Epithelial cell of proximal tubule (primary cell): ENCODE data around the gene CEBPA. TPM values are rescaled to one million over a fixed set of nuclear protein-coding genes. Genes with fewer than 3 reads are reported as not detected.

Experiments
- DNase-seq: peaks from one replicate; pipeline ENCODE4 v3.0.0-alpha.2; 2011; ENCODE audit warnings: low read depth
- H3K4me3 ChIP-seq: 2 replicates; pipeline ENCODE4 v1.5.1; 2011; ENCODE audit warnings: low read depth, mild to moderate bottlenecking, low read length
- total RNA-seq: library from RNA; depleted of rRNA; stranded (reverse); fragments of >200 nt; gene quantifications from 2 replicates; pipeline ENCODE4 v1.2.3, GENCODE V29; 2015
- TF ChIP-seq, protein P1 (sequence below): conservative IDR thresholded peaks from 2 replicates; pipeline ENCODE4 v1.5.1; 2012; ENCODE audit warnings: low read depth, mild to moderate bottlenecking, low read length

The CEBPA gene
- total RNA-seq, 1 donor from 2014 or later, result 2.9 TPM

DNA sequence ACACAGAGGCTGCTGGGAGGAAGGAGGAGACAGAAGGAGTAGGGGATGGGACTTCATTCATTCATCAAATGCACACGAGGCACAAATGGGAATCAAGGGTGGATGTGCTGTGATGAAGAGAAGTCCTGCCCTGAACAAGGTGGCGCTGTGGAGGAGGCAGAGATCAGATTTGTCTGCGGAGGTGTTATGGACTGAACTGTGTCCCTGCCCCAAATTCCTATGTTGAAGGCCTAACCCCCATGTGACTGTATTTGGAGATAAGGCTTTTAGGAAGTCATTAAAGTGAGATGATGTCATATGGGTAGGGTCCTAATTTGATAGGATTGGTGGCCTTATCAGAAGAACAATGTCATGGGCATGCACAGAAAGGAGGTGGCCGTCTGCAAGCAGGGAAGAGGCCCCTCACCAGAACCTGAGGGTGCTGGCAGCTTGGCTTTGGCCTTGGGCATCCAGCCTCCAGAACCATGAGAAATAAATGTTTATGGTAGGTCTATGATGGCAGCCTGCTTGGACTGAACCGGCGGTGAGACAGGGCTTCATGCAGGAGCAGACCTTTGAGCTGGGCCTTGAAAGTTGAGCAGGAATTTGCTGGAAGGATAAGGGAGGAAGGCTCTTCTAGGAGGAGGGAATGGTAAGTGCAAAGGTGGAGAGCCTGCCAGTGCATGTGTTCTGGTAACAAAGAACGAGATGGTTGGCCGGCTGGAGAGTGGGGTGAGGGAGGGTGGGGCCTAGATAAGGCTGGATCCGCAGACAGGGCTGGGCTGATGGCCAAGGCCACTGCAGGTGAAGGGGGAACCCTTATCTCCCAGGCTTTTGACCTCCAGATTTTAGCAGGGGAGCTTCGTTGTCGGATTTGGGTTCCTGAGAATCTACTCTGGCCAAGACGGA lies 2.7 kb upstream of the CEBPA start:
- TF ChIP-seq, protein P1, sequence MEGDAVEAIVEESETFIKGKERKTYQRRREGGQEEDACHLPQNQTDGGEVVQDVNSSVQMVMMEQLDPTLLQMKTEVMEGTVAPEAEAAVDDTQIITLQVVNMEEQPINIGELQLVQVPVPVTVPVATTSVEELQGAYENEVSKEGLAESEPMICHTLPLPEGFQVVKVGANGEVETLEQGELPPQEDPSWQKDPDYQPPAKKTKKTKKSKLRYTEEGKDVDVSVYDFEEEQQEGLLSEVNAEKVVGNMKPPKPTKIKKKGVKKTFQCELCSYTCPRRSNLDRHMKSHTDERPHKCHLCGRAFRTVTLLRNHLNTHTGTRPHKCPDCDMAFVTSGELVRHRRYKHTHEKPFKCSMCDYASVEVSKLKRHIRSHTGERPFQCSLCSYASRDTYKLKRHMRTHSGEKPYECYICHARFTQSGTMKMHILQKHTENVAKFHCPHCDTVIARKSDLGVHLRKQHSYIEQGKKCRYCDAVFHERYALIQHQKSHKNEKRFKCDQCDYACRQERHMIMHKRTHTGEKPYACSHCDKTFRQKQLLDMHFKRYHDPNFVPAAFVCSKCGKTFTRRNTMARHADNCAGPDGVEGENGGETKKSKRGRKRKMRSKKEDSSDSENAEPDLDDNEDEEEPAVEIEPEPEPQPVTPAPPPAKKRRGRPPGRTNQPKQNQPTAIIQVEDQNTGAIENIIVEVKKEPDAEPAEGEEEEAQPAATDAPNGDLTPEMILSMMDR, result peak; percentile 6
- DNase-seq, result no peak
- H3K4me3 ChIP-seq, result no peak overlapping the region

DNA sequence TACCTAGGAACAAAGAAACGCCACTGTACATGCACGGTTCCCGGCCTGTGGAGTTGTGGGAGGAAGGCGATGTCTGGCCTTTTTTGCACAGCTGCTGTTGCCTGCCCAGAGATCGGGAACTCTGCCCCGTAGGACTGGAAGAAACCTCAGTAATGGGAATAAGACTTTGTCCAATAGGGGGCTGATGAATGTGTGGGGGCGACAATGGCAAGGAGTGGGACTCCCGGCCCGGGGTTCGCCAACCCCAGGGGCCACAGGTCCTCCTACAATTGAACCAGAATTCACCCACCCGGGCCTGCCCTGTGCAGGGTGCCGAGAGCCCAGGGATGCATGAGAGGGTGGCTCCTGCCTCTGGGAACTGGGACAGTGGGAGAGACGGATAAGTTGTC lies 2.0 kb upstream of the CEBPA start:
- TF ChIP-seq, protein P1, result no peak
- no peak overlapping the region for H3K4me3 ChIP-seq
- DNase-seq, result no peak

DNA sequence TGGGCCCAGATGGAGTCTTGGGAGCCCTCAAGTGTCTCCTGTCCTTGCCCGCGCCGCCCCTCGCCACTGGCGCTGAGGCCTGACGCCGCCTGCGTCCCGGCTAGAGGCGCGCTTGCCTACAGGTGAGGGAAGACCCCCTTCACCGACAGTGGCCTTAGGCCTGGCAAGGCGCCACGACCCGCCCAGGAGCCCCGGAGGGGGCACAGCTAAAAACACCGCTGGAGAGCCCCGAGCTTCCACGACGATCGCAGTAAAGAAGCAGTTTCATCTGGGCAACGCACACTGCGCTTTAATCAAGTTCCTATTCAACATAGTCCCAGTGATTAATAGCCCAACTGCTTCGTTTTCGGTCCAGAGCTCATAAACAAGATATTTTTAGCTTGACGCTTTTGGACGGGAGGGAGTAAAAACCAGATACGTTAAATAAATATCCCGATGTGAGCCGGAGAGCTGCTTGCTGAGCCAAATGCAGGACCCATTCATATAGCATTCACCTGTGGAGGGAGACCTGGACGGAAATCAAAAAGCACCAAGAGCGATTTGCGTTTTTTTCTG lies 1.5 kb upstream of the CEBPA start:
- peak overlapping the region; percentile 72 for H3K4me3 ChIP-seq
- TF ChIP-seq, protein P1, result no peak
- DNase-seq, result no peak

DNA sequence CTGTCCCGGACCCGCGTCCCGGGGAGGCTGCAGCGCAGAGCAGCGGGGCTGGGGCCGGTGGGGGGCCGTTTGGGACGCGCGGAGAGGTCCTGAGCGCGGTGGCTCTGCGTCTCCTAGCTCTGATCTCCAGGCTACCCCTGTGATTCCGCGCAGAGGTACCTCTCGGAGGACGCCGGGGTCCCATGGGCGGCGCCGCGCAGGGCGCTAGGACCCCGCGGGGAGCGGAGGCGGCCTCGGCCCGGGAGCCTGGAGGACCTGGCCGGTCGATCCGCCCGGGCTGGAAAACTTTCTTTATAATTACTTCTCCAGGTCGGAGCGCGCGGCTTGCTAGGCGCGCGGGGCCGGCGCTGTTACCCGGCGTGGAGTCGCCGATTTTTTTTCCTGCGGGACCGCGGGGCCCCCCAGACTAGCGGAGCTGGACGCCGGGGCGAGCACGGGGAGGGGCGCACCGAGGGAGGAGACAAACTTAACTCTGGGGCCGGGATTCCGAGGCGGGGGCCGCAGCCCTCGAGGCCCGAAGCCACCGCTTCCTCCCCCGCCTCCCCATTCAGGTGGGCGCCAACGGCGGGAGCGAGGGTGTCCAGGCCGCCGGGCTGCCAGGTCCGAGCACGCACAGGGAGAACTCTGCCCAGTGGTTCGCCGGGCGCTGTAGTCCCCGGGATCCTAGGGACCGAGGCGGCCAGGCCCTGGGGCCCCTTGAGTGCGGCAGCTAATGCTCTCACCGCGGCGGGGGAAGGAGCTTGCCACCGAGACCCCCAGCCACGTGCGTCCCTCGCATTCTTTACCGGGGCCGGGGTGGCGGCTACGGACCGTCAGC lies 848 bp upstream of the CEBPA start:
- TF ChIP-seq, protein P1, result no peak
- peak overlapping the region; percentile 72 for H3K4me3 ChIP-seq
- DNase-seq, result no peak

DNA sequence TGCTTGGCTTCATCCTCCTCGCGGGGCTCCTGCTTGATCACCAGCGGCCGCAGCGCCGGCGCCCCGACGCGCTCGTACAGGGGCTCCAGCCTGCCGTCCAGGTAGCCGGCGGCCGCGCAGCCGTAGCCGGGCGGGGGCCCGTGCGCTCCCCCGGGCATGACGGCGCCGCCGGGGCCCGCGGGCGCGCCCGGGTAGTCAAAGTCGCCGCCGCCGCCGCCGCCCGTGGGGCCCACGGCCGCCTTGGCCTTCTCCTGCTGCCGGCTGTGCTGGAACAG lies 497 bp downstream of the CEBPA start:
- TF ChIP-seq, protein P1, result no peak
- no peak for DNase-seq
- H3K4me3 ChIP-seq, result peak overlapping the region; percentile 46

DNA sequence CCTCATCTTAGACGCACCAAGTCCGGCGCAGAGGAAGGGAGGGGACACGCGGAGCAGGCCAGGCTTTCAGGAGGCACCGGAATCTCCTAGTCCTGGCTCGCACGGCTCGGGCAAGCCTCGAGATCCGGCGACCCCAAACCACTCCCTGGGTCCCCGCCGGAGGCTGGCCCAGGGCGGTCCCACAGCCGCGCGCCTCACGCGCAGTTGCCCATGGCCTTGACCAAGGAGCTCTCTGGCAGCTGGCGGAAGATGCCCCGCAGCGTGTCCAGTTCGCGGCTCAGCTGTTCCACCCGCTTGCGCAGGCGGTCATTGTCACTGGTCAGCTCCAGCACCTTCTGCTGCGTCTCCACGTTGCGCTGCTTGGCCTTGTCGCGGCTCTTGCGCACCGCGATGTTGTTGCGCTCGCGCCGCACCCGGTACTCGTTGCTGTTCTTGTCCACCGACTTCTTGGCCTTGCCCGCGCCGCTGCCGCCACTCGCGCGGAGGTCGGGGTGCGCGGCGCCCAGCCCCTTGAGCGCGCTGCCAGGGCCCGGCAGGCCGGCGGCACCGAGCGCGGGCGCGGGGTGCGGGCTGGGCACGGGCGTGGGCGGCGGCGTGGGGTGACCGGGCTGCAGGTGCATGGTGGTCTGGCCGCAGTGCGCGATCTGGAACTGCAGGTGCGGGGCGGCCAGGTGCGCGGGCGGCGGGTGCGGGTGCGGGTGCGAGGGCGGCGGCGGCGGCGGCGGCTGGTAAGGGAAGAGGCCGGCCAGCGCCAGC lies 1.0 kb downstream of the CEBPA start:
- TF ChIP-seq, protein P1, result no peak
- no peak for DNase-seq
- peak overlapping the region; percentile 14 for H3K4me3 ChIP-seq
